Stimulated activated CD4-positive, alpha-beta T cell treated with anti-CD3 and anti-CD28 coated beads, Interleukin-12 subunit alpha, Interleukin-12 subunit beta, amount 100 ng/mL, for 48 hours (primary cell): Measurements from ENCODE around the gene LPCAT3.
"Not testable (repeated sequence)": the region's sequence is repeated elsewhere in the genome, so short reads cannot be mapped to it uniquely, and the experiment has no call there.

ENCODE experiments used
- DNase-seq, 3 donors: peaks; one replicate each; pipeline ENCODE4 v3.0.0-alpha.2; 2020; ENCODE audit warnings: low read depth in 2 of 3, low spot score in 1 of 3

The LPCAT3 gene

GRCh38 chr12:7037411-7037810 lies 19.1 kb upstream of the LPCAT3 start:
- DNase-seq, result not testable (repeated sequence)

GRCh38 chr12:7035463-7035862 lies 17.2 kb upstream of the LPCAT3 start:
- no peak for DNase-seq

- DNase-seq, result no peak
Observed at GRCh38 chr12:7034464-7034863, 16.2 kb upstream of the LPCAT3 start.

GRCh38 chr12:7032990-7033389 lies 14.7 kb upstream of the LPCAT3 start:
- DNase-seq, result no peak

- DNase-seq, result no peak
Observed at GRCh38 chr12:7031306-7031705, 13.0 kb upstream of the LPCAT3 start.

- no peak for DNase-seq
Observed at GRCh38 chr12:7026854-7027253, 8.6 kb upstream of the LPCAT3 start.

- DNase-seq, result no peak
Observed at GRCh38 chr12:7023114-7023513, 4.8 kb upstream of the LPCAT3 start.

GRCh38 chr12:7021956-7022355 lies 3.7 kb upstream of the LPCAT3 start:
- DNase-seq, result no peak

GRCh38 chr12:7019043-7019569 lies 830 bp upstream of the LPCAT3 start:
- no peak for DNase-seq

- peak in 1 of 3 donors; percentile 20 for DNase-seq
Observed at GRCh38 chr12:7017870-7018349, 366 bp downstream of the LPCAT3 start.

GRCh38 chr12:7016958-7017571 lies 1.2 kb downstream of the LPCAT3 start:
- DNase-seq, result no peak

- no peak for DNase-seq
Observed at GRCh38 chr12:7015555-7016370, 2.5 kb downstream of the LPCAT3 start.

GRCh38 chr12:7013101-7013500 lies 5.2 kb downstream of the LPCAT3 start:
- no peak for DNase-seq

- DNase-seq, result no peak
Observed at GRCh38 chr12:7012024-7012607, 6.2 kb downstream of the LPCAT3 start.

- not testable (repeated sequence) for DNase-seq
Observed at GRCh38 chr12:7011398-7011797, 6.9 kb downstream of the LPCAT3 start.

GRCh38 chr12:7009512-7009911 lies 8.8 kb downstream of the LPCAT3 start:
- DNase-seq, result no peak

GRCh38 chr12:7008864-7009263 lies 9.4 kb downstream of the LPCAT3 start:
- no peak for DNase-seq

GRCh38 chr12:7006639-7007038 lies 11.6 kb downstream of the LPCAT3 start:
- DNase-seq, result no peak

- DNase-seq, result no peak
Observed at GRCh38 chr12:7005311-7005710, 13.0 kb downstream of the LPCAT3 start.

GRCh38 chr12:7004840-7005239 lies 13.4 kb downstream of the LPCAT3 start:
- DNase-seq, result no peak

- DNase-seq, result no peak
Observed at GRCh38 chr12:7004287-7004803, 13.9 kb downstream of the LPCAT3 start.
